Activated T-helper 17 cell treated with anti-CD3 and anti-CD28 coated beads, Interleukin-2, amount 50 U/mL, for 72 hours (primary cell): ENCODE results near the gene MARCHF7. TPM values are rescaled to one million over a fixed set of nuclear protein-coding genes. Genes with fewer than 3 reads are reported as not detected.
"Not testable (repeated sequence)": the region's sequence is repeated elsewhere in the genome, so short reads cannot be mapped to it uniquely, and the experiment has no call there.

ENCODE experiments used
- ATAC-seq: fragments of 150-1000 bp; cut with Tn5 transposase; replicated peaks from 2 replicates; pipeline ENCODE4 v1.10.0; 2021; ENCODE audit warnings: mild to moderate bottlenecking, moderate library complexity
- H3K27ac Mint-ChIP-seq: one replicate; pipeline ENCODE4 v1.8.0; 2022; ENCODE audit warnings: mixed read lengths
- H3K27me3 Mint-ChIP-seq: one replicate; pipeline ENCODE4 v1.8.0; 2022; ENCODE audit warnings: mixed read lengths
- H3K36me3 Mint-ChIP-seq: one replicate; pipeline ENCODE4 v1.8.0; 2022; ENCODE audit warnings: low read depth, mild to moderate bottlenecking, mixed read lengths
- H3K4me1 Mint-ChIP-seq: one replicate; pipeline ENCODE4 v1.8.0; 2022; ENCODE audit warnings: mixed read lengths
- H3K4me3 Mint-ChIP-seq: one replicate; pipeline ENCODE4 v1.8.0; 2022; ENCODE audit warnings: mild to moderate bottlenecking, mixed read lengths
- H3K9me3 Mint-ChIP-seq: one replicate; pipeline ENCODE4 v1.8.0; 2022; ENCODE audit warnings: mixed read lengths
- total RNA-seq, 2 donors: library from RNA; stranded (reverse); gene quantifications; one replicate each; pipeline ENCODE4 v1.2.3, GENCODE V29; 2022

MARCHF7 gene
- total RNA-seq, 2 donors from 2014 or later, result 69.6 to 71.0 TPM

DNA sequence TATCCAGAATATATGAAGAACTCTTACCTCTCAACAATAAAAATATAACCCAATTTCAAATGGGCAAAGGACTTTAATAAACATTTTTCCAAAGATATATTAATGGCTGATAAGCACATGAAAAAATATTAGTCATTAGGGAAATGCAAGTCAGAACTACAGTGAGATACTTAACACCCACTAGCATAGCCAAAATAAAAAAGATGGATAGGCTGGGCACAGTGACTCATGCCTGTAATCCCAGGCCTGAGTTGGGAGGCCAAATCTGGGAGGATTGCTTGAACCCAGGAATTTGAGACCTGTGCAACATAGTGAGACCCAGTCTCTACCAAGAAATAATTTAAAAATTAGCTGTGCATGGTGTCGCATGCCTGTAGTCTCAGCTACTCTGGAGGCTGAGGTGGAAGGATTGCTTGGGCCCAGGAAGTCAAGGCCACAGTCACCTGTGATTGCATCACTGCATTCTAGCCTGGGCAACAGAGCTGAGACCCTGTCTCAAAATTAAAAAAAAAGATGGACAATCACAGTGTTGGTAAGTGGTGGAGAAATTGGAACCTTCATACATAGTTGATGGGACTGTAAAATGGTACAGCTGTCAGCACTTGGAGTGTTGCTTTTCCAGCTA is 25.1 kb downstream of the MARCHF7 start:
- no peak for ATAC-seq
- peaks cover 21% of the 10 kb centered on the region for H3K4me1 Mint-ChIP-seq
- no peak overlapping the region for H3K27ac Mint-ChIP-seq
- peaks cover 89% of the 10 kb centered on the region for H3K36me3 Mint-ChIP-seq
- no peaks in the 10 kb centered on the region for H3K27me3 Mint-ChIP-seq
- H3K4me3 Mint-ChIP-seq, result no peak overlapping the region
- H3K9me3 Mint-ChIP-seq, result no peaks in the 10 kb centered on the region

- Mint-ChIP-seq H3K27me3 (no peaks in the 10 kb centered on the region), H3K27ac (peak overlapping the region; percentile 23), H3K4me1 (peaks cover 21% of the 10 kb centered on the region), H3K4me3 (no peak overlapping the region), H3K36me3 (peaks cover 89% of the 10 kb centered on the region), H3K9me3 (no peaks in the 10 kb centered on the region)
- no peak for ATAC-seq
These were observed 25.6 kb downstream of the MARCHF7 start for GRCh38 chr2:159737917-159738296.

DNA sequence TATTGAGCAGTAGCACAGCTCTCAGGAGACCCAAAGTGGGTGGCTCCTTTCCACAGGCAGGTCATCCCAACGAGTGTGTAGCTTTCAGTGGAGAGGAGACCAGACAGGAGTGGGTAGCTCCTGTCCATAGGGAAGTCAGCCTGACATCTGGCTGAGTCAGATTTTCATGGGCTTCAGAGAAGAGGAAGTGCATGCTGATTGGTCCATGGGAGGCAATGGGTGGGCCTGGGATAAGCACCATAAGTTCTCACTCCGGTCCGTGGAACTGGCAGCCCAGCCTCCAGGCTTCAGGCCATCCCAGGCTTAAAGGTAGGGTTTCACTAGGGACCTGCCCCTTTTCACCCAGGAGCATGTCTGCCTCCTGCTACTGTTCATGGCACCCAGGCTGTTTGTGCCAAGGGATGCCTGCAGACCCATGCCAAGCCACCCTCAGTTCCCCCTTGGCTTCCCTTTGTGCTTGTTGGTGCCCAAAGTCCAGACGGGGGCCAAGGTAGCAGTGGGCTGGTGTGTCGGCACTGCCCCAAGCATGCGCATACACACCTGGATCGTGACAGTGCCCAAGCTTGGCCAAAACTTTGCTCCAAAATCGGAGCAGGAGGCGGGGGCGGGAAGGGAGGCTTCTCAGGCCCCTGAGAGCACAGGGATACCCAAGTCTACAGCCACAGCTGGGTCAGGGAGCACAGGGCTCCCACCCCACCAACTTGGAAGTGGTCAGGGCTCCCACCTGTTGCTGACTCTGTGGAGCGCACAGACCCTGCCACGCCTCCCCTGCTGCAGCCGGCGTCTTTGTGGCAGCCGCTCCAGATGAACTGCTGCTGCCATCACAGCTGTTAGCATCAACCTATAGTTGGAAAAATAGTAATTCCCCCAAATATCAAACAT is 26.4 kb downstream of the MARCHF7 start:
- peaks cover 21% of the 10 kb centered on the region for H3K4me1 Mint-ChIP-seq
- no peak for ATAC-seq
- no peaks in the 10 kb centered on the region for H3K9me3 Mint-ChIP-seq
- H3K36me3 Mint-ChIP-seq, result peaks cover 89% of the 10 kb centered on the region
- no peak overlapping the region for H3K4me3 Mint-ChIP-seq
- H3K27me3 Mint-ChIP-seq, result no peaks in the 10 kb centered on the region
- H3K27ac Mint-ChIP-seq, result peak overlapping the region; percentile 23

DNA sequence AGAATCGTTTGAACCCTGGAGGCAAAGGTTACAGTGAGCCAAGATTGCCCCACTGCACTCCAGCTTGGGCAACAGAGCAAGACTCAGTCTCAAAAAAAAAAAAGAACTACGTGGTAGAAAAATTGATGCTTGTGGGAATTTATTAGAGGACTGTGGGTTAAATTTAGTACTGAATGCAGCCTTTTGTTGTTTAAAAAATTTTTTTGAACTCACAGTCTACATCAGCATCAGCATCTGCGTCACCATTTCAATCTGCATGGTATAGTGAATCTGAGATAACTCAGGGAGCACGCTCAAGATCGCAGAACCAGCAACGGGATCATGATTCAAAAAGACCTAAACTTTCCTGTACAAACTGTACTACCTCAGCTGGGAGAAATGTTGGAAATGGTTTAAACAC is 30.5 kb downstream of the MARCHF7 start:
- no peaks in the 10 kb centered on the region for H3K27me3 Mint-ChIP-seq
- peaks cover 89% of the 10 kb centered on the region for H3K36me3 Mint-ChIP-seq
- peaks cover 10% of the 10 kb centered on the region for H3K4me1 Mint-ChIP-seq
- H3K27ac Mint-ChIP-seq, result no peak overlapping the region
- no peak overlapping the region for H3K4me3 Mint-ChIP-seq
- H3K9me3 Mint-ChIP-seq, result no peaks in the 10 kb centered on the region
- no peak for ATAC-seq

DNA sequence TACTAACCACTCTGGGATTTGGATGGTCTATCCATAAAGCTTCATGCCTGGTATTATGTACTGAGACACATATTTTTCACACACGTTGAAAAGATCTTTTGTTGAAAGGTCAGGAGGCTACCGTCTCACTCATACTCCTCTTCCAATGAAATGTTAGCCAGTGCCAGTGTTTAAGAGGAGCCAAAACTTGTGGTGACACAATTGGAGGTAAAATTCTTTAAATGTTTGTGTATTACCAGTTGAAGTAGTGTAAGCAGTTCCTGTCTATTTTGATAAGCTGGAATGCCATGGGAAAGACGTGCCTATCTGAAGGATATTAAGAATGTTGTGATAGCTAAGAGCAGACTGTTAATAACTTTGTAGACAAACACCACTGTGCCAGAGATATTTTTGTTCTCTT is 32.1 kb downstream of the MARCHF7 start:
- H3K36me3 Mint-ChIP-seq, result peaks cover 92% of the 10 kb centered on the region
- no peak overlapping the region for H3K27ac Mint-ChIP-seq
- no peak for ATAC-seq
- H3K4me1 Mint-ChIP-seq, result peaks cover 17% of the 10 kb centered on the region
- no peak overlapping the region for H3K4me3 Mint-ChIP-seq
- H3K27me3 Mint-ChIP-seq, result no peaks in the 10 kb centered on the region
- no peaks in the 10 kb centered on the region for H3K9me3 Mint-ChIP-seq

- not testable (repeated sequence) for H3K9me3 Mint-ChIP-seq, H3K27me3 Mint-ChIP-seq, H3K4me3 Mint-ChIP-seq, ATAC-seq, H3K27ac Mint-ChIP-seq
- Mint-ChIP-seq H3K36me3 (peaks cover 92% of the 10 kb centered on the region), H3K4me1 (peaks cover 12% of the 10 kb centered on the region)
These were observed 32.9 kb downstream of the MARCHF7 start for GRCh38 chr2:159745237-159745636.

DNA sequence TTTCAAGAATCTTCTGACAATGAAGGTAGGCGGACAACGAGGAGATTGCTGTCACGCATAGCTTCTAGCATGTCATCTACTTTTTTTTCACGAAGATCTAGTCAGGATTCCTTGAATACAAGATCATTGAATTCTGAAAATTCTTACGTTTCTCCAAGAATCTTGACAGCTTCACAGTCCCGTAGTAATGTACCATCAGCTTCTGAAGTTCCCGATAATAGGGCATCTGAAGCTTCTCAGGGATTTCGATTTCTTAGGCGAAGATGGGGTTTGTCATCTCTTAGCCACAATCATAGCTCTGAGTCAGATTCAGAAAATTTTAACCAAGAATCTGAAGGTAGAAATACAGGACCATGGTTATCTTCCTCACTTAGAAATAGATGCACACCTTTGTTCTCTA is 35.8 kb downstream of the MARCHF7 start:
- H3K36me3 Mint-ChIP-seq, result peaks cover 71% of the 10 kb centered on the region
- no peaks in the 10 kb centered on the region for H3K27me3 Mint-ChIP-seq
- no peak overlapping the region for H3K4me3 Mint-ChIP-seq
- peaks cover 12% of the 10 kb centered on the region for H3K4me1 Mint-ChIP-seq
- no peak for ATAC-seq
- no peaks in the 10 kb centered on the region for H3K9me3 Mint-ChIP-seq
- H3K27ac Mint-ChIP-seq, result no peak overlapping the region

- ATAC-seq, result no peak
- Mint-ChIP-seq H3K27me3 (no peaks in the 10 kb centered on the region), H3K36me3 (peaks cover 44% of the 10 kb centered on the region), H3K4me1 (peaks cover 12% of the 10 kb centered on the region), H3K4me3 (no peak overlapping the region), H3K9me3 (no peaks in the 10 kb centered on the region), H3K27ac (no peak overlapping the region)
These were observed 38.6 kb downstream of the MARCHF7 start for GRCh38 chr2:159750873-159751272.

GRCh38 chr2:159753797-159754196 is 41.5 kb downstream of the MARCHF7 start:
- no peaks in the 10 kb centered on the region for H3K27me3 Mint-ChIP-seq
- H3K9me3 Mint-ChIP-seq, result no peaks in the 10 kb centered on the region
- peaks cover 14% of the 10 kb centered on the region for H3K36me3 Mint-ChIP-seq
- H3K27ac Mint-ChIP-seq, result no peak overlapping the region
- no peak for ATAC-seq
- peaks cover 6% of the 10 kb centered on the region for H3K4me1 Mint-ChIP-seq
- no peak overlapping the region for H3K4me3 Mint-ChIP-seq

DNA sequence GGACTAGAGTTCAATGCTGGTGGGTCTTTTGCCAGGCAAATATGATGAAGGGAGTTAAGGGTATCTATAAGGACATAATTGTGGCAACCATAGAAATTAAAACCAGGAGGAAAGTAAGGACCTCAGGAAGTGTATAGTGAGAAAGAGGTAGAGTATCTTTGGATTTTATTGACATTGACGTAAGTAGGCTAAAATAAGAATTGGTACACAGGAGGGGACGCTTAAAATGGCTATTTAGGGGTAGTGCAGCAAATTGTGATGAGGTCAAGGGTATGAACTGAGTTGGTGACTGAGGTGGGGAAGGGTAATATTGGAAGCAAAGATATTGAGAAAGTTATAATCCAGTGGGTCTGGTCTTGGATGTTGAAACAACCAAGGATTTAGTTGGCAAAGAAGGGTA is 42.7 kb downstream of the MARCHF7 start:
- H3K4me3 Mint-ChIP-seq, result no peak overlapping the region
- no peaks in the 10 kb centered on the region for H3K27me3 Mint-ChIP-seq
- peaks cover 6% of the 10 kb centered on the region for H3K4me1 Mint-ChIP-seq
- no peak for ATAC-seq
- no peak overlapping the region for H3K27ac Mint-ChIP-seq
- no peaks in the 10 kb centered on the region for H3K9me3 Mint-ChIP-seq
- peaks cover 2% of the 10 kb centered on the region for H3K36me3 Mint-ChIP-seq

DNA sequence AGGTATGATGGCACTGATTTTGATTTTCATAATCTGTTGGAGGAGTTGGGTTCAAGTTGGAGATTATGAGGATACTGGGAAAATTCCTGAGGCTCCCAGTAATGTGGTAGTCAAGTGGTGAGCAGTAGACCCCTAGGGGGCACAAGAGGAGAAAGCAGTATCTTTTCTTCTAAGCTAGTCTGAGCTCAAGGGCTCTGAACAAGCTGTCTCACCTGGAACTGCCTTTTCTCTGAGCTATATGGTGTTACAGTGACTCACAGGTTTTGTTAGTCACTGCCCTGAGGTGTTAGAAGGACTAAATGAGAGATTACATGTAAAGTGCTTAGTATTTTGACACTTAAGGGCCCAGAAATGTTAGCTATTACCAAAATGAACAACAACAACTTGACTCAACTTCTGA is 43.5 kb downstream of the MARCHF7 start:
- peak; percentile 100 for ATAC-seq
- Mint-ChIP-seq H3K4me1 (peaks cover 6% of the 10 kb centered on the region), H3K36me3 (no peaks in the 10 kb centered on the region), H3K4me3 (no peak overlapping the region), H3K27me3 (no peaks in the 10 kb centered on the region), H3K9me3 (no peaks in the 10 kb centered on the region), H3K27ac (no peak overlapping the region)

DNA sequence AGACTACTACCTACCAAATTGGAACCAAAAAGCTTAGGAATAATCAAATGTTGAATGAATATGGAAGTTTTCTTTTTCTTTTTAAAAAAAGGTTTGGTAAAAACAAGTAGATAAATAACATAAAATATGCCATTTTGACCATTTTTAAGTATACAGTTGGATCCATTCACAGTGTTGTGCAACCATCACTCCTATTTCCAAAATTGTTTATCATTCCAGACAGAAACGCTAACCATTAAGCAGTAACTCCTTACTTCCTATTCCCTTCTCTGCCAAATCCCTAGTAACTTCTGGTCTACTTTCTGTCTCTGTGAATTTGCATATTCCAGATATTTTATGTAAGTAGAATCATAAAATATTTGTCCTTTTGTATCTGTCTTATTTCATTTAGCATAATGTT is 45.9 kb downstream of the MARCHF7 start:
- Mint-ChIP-seq H3K36me3 (peaks cover 8% of the 10 kb centered on the region), H3K9me3 (no peaks in the 10 kb centered on the region), H3K4me1 (no peaks in the 10 kb centered on the region), H3K27ac (peak overlapping the region; percentile 5), H3K27me3 (no peaks in the 10 kb centered on the region), H3K4me3 (no peak overlapping the region)
- no peak for ATAC-seq

DNA sequence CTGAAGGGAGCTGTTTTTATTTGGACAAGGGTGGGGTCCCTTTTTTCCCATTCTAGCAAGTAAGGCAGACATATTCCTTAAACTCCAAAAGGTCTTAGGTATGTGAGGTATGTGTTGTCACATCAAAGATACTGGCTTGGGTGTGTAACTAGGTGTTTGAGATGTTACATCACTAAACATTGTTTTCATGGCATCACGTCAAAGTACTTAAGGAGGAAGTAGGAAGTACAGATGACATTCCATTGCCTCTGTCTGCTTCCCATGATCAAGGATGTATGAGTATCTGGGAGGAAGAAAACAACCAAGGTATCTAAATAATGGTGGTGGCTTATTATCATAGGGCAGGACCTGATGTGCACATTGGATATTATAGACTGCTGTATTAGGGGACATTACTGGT is 46.4 kb downstream of the MARCHF7 start:
- peak overlapping the region; percentile 5 for H3K27ac Mint-ChIP-seq
- H3K4me1 Mint-ChIP-seq, result no peaks in the 10 kb centered on the region
- ATAC-seq, result no peak
- no peak overlapping the region for H3K4me3 Mint-ChIP-seq
- peaks cover 12% of the 10 kb centered on the region for H3K36me3 Mint-ChIP-seq
- H3K27me3 Mint-ChIP-seq, result no peaks in the 10 kb centered on the region
- no peaks in the 10 kb centered on the region for H3K9me3 Mint-ChIP-seq

DNA sequence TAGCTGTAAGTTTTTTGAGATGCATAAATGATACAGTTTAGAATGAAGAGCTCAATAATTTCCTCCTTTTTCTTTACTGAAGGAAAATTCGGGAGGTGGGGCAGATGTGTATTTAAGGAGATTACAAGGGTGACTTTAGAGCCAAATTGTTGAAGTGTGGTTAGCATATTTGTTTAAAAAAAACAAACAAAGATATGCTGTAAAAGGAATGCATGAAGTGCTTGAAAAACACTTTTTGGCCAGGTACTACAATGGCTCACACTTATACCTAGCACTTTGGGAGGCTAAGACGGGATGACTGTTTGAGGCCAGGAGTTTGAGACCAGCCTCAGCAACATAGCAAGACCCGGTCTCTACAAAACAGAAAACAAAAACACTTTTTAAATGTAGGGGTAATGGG is 47.3 kb downstream of the MARCHF7 start:
- H3K36me3 Mint-ChIP-seq, result peaks cover 21% of the 10 kb centered on the region
- no peaks in the 10 kb centered on the region for H3K9me3 Mint-ChIP-seq
- no peak overlapping the region for H3K4me3 Mint-ChIP-seq
- no peak for ATAC-seq
- no peaks in the 10 kb centered on the region for H3K27me3 Mint-ChIP-seq
- H3K4me1 Mint-ChIP-seq, result no peaks in the 10 kb centered on the region
- no peak overlapping the region for H3K27ac Mint-ChIP-seq

DNA sequence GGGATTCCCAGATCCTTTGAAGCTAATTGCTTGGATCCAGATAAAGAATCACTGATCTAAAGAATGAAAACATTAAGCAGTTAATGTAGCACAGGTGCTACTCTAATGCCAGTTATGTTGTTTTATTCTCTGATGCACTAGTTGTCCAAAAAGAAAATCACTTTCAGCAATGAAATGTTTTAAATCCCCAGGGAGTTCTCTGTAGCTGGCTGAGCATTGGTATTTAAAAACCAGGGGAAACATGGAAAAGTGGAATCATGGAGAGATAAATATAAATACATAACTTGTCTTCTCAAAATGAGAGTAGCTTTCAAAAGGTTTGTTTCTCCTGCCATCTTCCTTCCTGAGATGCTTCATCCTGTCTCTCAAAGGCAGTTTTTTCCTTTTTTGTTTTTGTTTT is 48.0 kb downstream of the MARCHF7 start:
- no peaks in the 10 kb centered on the region for H3K27me3 Mint-ChIP-seq
- H3K27ac Mint-ChIP-seq, result no peak overlapping the region
- H3K4me3 Mint-ChIP-seq, result no peak overlapping the region
- no peaks in the 10 kb centered on the region for H3K4me1 Mint-ChIP-seq
- peaks cover 29% of the 10 kb centered on the region for H3K36me3 Mint-ChIP-seq
- no peaks in the 10 kb centered on the region for H3K9me3 Mint-ChIP-seq
- ATAC-seq, result no peak
